B cell (primary cell): ENCODE results near the gene CFAP47. TPM values are rescaled to one million over a fixed set of nuclear protein-coding genes. Genes with fewer than 3 reads are reported as not detected.
"Not testable (repeated sequence)": the region's sequence is repeated elsewhere in the genome, so short reads cannot be mapped to it uniquely, and the experiment has no call there.

ENCODE experiments used
- ATAC-seq: fragments of 200-7000 bp; cut with Tn5 transposase; one replicate; pipeline ENCODE4 v1.10.0; 2021; ENCODE audit warnings: low read depth, mild to moderate bottlenecking, moderate number of reproducible peaks, moderate library complexity
- CTCF ChIA-PET: fragments of 350-600 bp; sonication (Branson Sonifier 250); formaldehyde crosslinking; loops from one replicate; lab custom pipeline; 2021; ENCODE audit warnings: antibody characterized with exemption, inconsistent platforms; lab: Charles Lee
- POLR2A ChIA-PET: fragments of 350-600 bp; sonication (Branson Sonifier 250); formaldehyde crosslinking; loops from one replicate; lab custom pipeline; 2021; ENCODE audit warnings: antibody characterized with exemption; lab: Charles Lee
- DNase-seq: peaks from one replicate; pipeline ENCODE4 v3.0.0; 2013
- H2AFZ ChIP-seq: 2 replicates; pipeline ENCODE4 v1.6.1; 2012; ENCODE audit warnings: mild to moderate bottlenecking, low read depth, low read length; ENCODE audit not compliant: insufficient read depth, poor library complexity, severe bottlenecking
- H3K27ac ChIP-seq, 2 donors: 1 replicate in 1 of 2; 2 replicates in 1 of 2; pipeline ENCODE4 v1.5.1; 2012 to 2013; ENCODE audit warnings: low read length in 2 of 2, mild to moderate bottlenecking in 2 of 2, moderate library complexity in 1 of 2
- H3K27me3 ChIP-seq, 4 experiments: fragments of 200-600 bp in 1 of 4; sonication (generic) in 1 of 4; replicated peaks in 1 of 4; 1 replicate in 2 of 4; 2 replicates in 2 of 4; pipeline versions ENCODE4 v1.6.1 to v1.7.0; 2013 to 2016; ENCODE audit warnings: low read length in 3 of 4, mild to moderate bottlenecking in 2 of 4, mixed read lengths in 1 of 4, moderate library complexity in 1 of 4; ENCODE audit not compliant: insufficient read depth in 4 of 4, control insufficient read depth in 3 of 4; ENCODE audit errors: control extremely low read depth in 1 of 4
- H3K36me3 ChIP-seq, 2 experiments: replicated peaks in 1 of 2; 1 replicate in 1 of 2; 2 replicates in 1 of 2; pipeline versions ENCODE4 v1.6.1 to v1.7.1; 2013; ENCODE audit warnings: low read length in 1 of 2; ENCODE audit not compliant: insufficient read depth in 2 of 2, control insufficient read depth in 1 of 2; ENCODE audit errors: control extremely low read depth in 1 of 2, extremely low read depth in 1 of 2
- H3K4me1 ChIP-seq, 2 donors: fragments of 200-600 bp in 1 of 2; sonication (generic) in 1 of 2; 1 replicate in 1 of 2; 2 replicates in 1 of 2; pipeline versions ENCODE4 v1.5.1 to v1.6.1; 2013 to 2017; ENCODE audit warnings: low read length in 2 of 2; ENCODE audit not compliant: control insufficient read depth in 2 of 2, insufficient read depth in 2 of 2
- H3K4me2 ChIP-seq: replicated peaks from 2 replicates; pipeline ENCODE3; 2012; ENCODE audit warnings: mild to moderate bottlenecking, low read depth, low read length; ENCODE audit not compliant: poor library complexity, severe bottlenecking
- H3K4me3 ChIP-seq, 5 experiments: fragments of 200-600 bp in 1 of 5; sonication (generic) in 1 of 5; 1 replicate in 3 of 5; 2 replicates in 2 of 5; pipeline versions ENCODE4 v1.5.1 to v1.7.0; 2011 to 2016; ENCODE audit warnings: low read length in 4 of 5, mild to moderate bottlenecking in 4 of 5, low read depth in 2 of 5, control low read depth in 1 of 5, moderate library complexity in 1 of 5; ENCODE audit not compliant: insufficient read depth in 1 of 5; ENCODE audit errors: control extremely low read depth in 1 of 5, extremely low read depth in 1 of 5
- H3K79me2 ChIP-seq: fragments of 200-600 bp; sonication (generic); one replicate; pipeline ENCODE4 v1.6.0; 2016; ENCODE audit warnings: low read length; ENCODE audit not compliant: control insufficient read depth, insufficient read depth
- H3K9ac ChIP-seq: fragments of 200-600 bp; sonication (generic); 2 replicates; pipeline ENCODE4 v1.6.1; 2017; ENCODE audit warnings: mild to moderate bottlenecking, low read length, moderate library complexity
- H3K9me3 ChIP-seq, 3 donors: one replicate each; pipeline versions ENCODE4 v1.6.1 to v1.7.1; 2013; ENCODE audit warnings: low read length in 2 of 3; ENCODE audit not compliant: control insufficient read depth in 2 of 3, insufficient read depth in 1 of 3; ENCODE audit errors: control extremely low read depth in 1 of 3
- H4K20me1 ChIP-seq: 2 replicates; pipeline ENCODE4 v1.6.0; 2012; ENCODE audit warnings: mild to moderate bottlenecking, low read length; ENCODE audit not compliant: insufficient read depth, control insufficient read depth, poor library complexity, severe bottlenecking
- H3K27ac Mint-ChIP-seq: one replicate; pipeline ENCODE4 v1.8.0; 2021; ENCODE audit warnings: mixed read lengths
- H3K27me3 Mint-ChIP-seq: one replicate; pipeline ENCODE4 v1.8.0; 2021; ENCODE audit warnings: mixed read lengths
- H3K4me1 Mint-ChIP-seq: one replicate; pipeline ENCODE4 v1.8.0; 2021; ENCODE audit warnings: mixed read lengths
- H3K4me3 Mint-ChIP-seq: one replicate; pipeline ENCODE4 v1.8.0; 2021; ENCODE audit warnings: mixed read lengths
- H3K9me3 Mint-ChIP-seq: one replicate; pipeline ENCODE4 v1.8.0; 2022; ENCODE audit warnings: mixed read lengths; ENCODE audit not compliant: insufficient read depth
- EZH2 ChIP-seq: IDR thresholded peaks from 2 replicates; pipeline ENCODE4 v1.6.1; 2012; ENCODE audit warnings: borderline replicate concordance, low read depth, mild to moderate bottlenecking, moderate library complexity, low read length; ENCODE audit not compliant: insufficient read depth, poor library complexity, severe bottlenecking
- WGBS: methylation state at CpG from one replicate; pipeline ENCODE4 v1.1.5; 2013; ENCODE audit warnings: missing lambda C conversion rate; ENCODE audit not compliant: insufficient coverage; 5-methylcytosine and 5-hydroxymethylcytosine counted together
- intact Hi-C: fragments of 100-400 bp; cut with micrococcal nuclease; formaldehyde crosslinking; loops from one replicate; pipeline ENCODE4 v1.10.0; 2022
- polyA plus RNA-seq: library from polyadenylated mRNA; depleted of rRNA; stranded (reverse); fragments of >200 nt; gene quantifications from 2 replicates; pipeline ENCODE4 v1.2.3, GENCODE V29; 2012
- total RNA-seq, 2 donors: library from RNA; stranded (reverse); fragments of 120-200 nt in 1 of 2; gene quantifications; 1 replicate in 1 of 2; 2 replicates in 1 of 2; pipeline versions ENCODE4 v1.2.3 to v1.2.4, GENCODE V29; 2013 to 2022
- TF ChIP-seq, protein P1 (sequence below): fragments of 200-600 bp; IDR thresholded peaks from one replicate; pipeline ENCODE4 v1.8.0; 2022; ENCODE audit warnings: antibody characterized with exemption, mild to moderate bottlenecking

Gene CFAP47
- total and polyA plus RNA-seq, 2 donors (not counting 1 experiment from before 2014, with no cell fraction given) = not detected

GRCh38 chrX:36214924-36215323 is 295.4 kb downstream of the CFAP47 start:
- no CpG with 5 or more reads among the region's 1 CpG for WGBS
- H3K27me3 ChIP-seq = no peaks in the 10 kb centered on the region
- H3K79me2 ChIP-seq = no peaks in the 10 kb centered on the region
- H4K20me1 ChIP-seq = no peaks in the 10 kb centered on the region
- POLR2A ChIA-PET = no interaction called here
- Mint-ChIP-seq H3K4me3 (no peak overlapping the region), H3K9me3 (no peaks in the 10 kb centered on the region), H3K27me3 (no peaks in the 10 kb centered on the region), H3K4me1 (no peaks in the 10 kb centered on the region), H3K27ac (no peak overlapping the region)
- H2AFZ ChIP-seq = no peak overlapping the region
- ATAC-seq = no peak
- intact Hi-C loops = no loop called here
- CTCF ChIA-PET = no interaction called here
- H3K4me1 ChIP-seq = no peaks in the 10 kb centered on the region
- H3K9me3 ChIP-seq = no peaks in the 10 kb centered on the region
- no peak overlapping the region for H3K9ac ChIP-seq
- no peak for DNase-seq
- H3K27ac ChIP-seq = no peak overlapping the region
- TF ChIP-seq, protein P1, sequence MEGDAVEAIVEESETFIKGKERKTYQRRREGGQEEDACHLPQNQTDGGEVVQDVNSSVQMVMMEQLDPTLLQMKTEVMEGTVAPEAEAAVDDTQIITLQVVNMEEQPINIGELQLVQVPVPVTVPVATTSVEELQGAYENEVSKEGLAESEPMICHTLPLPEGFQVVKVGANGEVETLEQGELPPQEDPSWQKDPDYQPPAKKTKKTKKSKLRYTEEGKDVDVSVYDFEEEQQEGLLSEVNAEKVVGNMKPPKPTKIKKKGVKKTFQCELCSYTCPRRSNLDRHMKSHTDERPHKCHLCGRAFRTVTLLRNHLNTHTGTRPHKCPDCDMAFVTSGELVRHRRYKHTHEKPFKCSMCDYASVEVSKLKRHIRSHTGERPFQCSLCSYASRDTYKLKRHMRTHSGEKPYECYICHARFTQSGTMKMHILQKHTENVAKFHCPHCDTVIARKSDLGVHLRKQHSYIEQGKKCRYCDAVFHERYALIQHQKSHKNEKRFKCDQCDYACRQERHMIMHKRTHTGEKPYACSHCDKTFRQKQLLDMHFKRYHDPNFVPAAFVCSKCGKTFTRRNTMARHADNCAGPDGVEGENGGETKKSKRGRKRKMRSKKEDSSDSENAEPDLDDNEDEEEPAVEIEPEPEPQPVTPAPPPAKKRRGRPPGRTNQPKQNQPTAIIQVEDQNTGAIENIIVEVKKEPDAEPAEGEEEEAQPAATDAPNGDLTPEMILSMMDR = no peak
- no peak for TF ChIP-seq EZH2
- H3K4me3 ChIP-seq = no peak overlapping the region
- no peak overlapping the region for H3K4me2 ChIP-seq
- no peaks in the 10 kb centered on the region for H3K36me3 ChIP-seq

DNA sequence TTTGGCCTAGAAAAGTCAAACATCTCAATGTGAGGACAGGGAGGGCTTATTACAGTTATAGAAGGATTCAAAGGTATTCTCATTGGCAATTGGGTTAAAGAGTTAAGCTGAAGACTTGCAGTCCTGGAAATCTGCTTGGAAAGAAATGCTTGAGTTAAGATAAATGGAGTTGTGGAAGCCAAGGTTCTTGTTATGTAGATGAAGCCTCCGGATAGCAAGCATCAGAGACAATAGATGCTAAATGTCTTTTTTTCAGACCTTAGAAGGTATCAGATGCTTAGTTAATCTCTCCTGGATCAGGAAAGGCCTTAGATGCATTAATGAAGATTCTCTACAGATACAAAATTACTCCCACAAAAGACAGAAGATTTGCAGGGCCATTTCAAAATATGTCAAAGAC is 299.3 kb downstream of the CFAP47 start:
- ChIA-PET POLR2A (no interaction called here), CTCF (no interaction called here)
- Histone ChIP-seq H3K4me2 (no peak overlapping the region), H3K36me3 (no peaks in the 10 kb centered on the region), H2AFZ (no peak overlapping the region), H3K4me3 (no peak overlapping the region), H3K9ac (no peak overlapping the region), H3K4me1 (no peaks in the 10 kb centered on the region), H3K27ac (no peak overlapping the region), H3K27me3 (no peaks in the 10 kb centered on the region), H4K20me1 (no peaks in the 10 kb centered on the region), H3K9me3 (no peaks in the 10 kb centered on the region), H3K79me2 (no peaks in the 10 kb centered on the region)
- ATAC-seq (no peak), DNase-seq (no peak)
- no CpG with 5 or more reads among the region's 1 CpG for WGBS
- no peak overlapping the region for H3K27ac Mint-ChIP-seq
- no peak overlapping the region for H3K4me3 Mint-ChIP-seq
- TF ChIP-seq, protein P1 = no peak
- no peak for TF ChIP-seq EZH2
- intact Hi-C loops = no loop called here
- H3K4me1 Mint-ChIP-seq = no peaks in the 10 kb centered on the region
- H3K27me3 Mint-ChIP-seq = no peaks in the 10 kb centered on the region
- H3K9me3 Mint-ChIP-seq = no peaks in the 10 kb centered on the region

GRCh38 chrX:36234840-36235528 is 315.4 kb downstream of the CFAP47 start:
- H2AFZ ChIP-seq, H3K4me1 ChIP-seq, DNase-seq, ATAC-seq, H3K4me1 Mint-ChIP-seq, H3K4me3 Mint-ChIP-seq, H4K20me1 ChIP-seq, H3K4me2 ChIP-seq, H3K9me3 ChIP-seq, H3K27me3 Mint-ChIP-seq, POLR2A ChIA-PET, H3K9ac ChIP-seq, CTCF ChIA-PET, H3K4me3 ChIP-seq, H3K27ac Mint-ChIP-seq, H3K36me3 ChIP-seq, intact Hi-C loops, H3K27me3 ChIP-seq, H3K27ac ChIP-seq, H3K79me2 ChIP-seq, H3K9me3 Mint-ChIP-seq: not testable (repeated sequence)
- WGBS = 83% methylated on average over 1 of the region's 21 CpGs
